ENCODE results near the gene CST2. TPM values are rescaled to one million over a fixed set of nuclear protein-coding genes. Genes with fewer than 3 reads are reported as not detected.

Gene CST2
- polyA plus RNA-seq, 1 donor (not counting 4 experiments of a cell fraction or from before 2014, with no cell fraction given), result not detected

- H3K4me1 ChIP-seq (ENCODE audit: control insufficient read depth, extremely low read depth, insufficient read depth, low read length), result no peaks in the 10 kb centered on the region
- H3K9me1 ChIP-seq (ENCODE audit: control insufficient read depth, extremely low read depth, insufficient read depth, low read length), result no peaks in the 10 kb centered on the region
- TF ChIP-seq CTCF (optimal IDR thresholded peaks at IDR 0.05 in 1 of 3, IDR thresholded peaks at IDR 0.05 in 1 of 3, conservative IDR thresholded peaks at IDR 0.05 in 1 of 3; ENCODE audit: extremely low read depth in 1 of 3, insufficient read depth in 2 of 3, low read length in 3 of 3), result no peak
- TF ChIP-seq EZH2 (IDR thresholded peaks at IDR 0.05; ENCODE audit: low read length), result no peak
- no peak for DNase-seq (ENCODE audit: low read depth, low spot score)
- no peak overlapping the region for H2AFZ ChIP-seq (ENCODE audit: control insufficient read depth, low read length)
- H3K27me3 ChIP-seq (ENCODE audit: control insufficient read depth, extremely low read depth, insufficient read depth, low read length), result no peaks in the 10 kb centered on the region
- H3K27ac ChIP-seq (ENCODE audit: control insufficient read depth, insufficient read depth, low read length), result no peak overlapping the region
- H3K4me3 ChIP-seq (ENCODE audit: control insufficient read depth in 2 of 3, extremely low read depth in 1 of 3, insufficient read depth in 2 of 3, low read depth in 1 of 3, low read length in 3 of 3), result no peak overlapping the region
- FAIRE-seq, result no peak
- no peaks in the 10 kb centered on the region for H3K36me3 ChIP-seq (ENCODE audit: control insufficient read depth in 2 of 2, extremely low read depth in 1 of 2, insufficient read depth in 2 of 2, low read length in 2 of 2)
- dilution Hi-C loops (cut with MboI; ENCODE audit: extremely low pct_ligation_motif_present, low sequenced_read_pairs), result no loop called here
- H3K9ac ChIP-seq (ENCODE audit: control insufficient read depth, extremely low read depth, insufficient read depth, low read length), result no peak overlapping the region
- H3K9me3 ChIP-seq (ENCODE audit: control insufficient read depth, low read depth, low read length), result no peaks in the 10 kb centered on the region
- no peaks in the 10 kb centered on the region for H3K79me2 ChIP-seq (ENCODE audit: control insufficient read depth, insufficient read depth, low read length)
- no peaks in the 10 kb centered on the region for H4K20me1 ChIP-seq (ENCODE audit: control insufficient read depth, extremely low read depth, insufficient read depth, low read length)
- no peak overlapping the region for H3K4me2 ChIP-seq (ENCODE audit: control insufficient read depth, extremely low read depth, insufficient read depth, low read depth, low read length)
These were observed 43.0 kb upstream of the CST2 start for GRCh38 chr20:23869520-23869919.

GRCh38 chr20:23868321-23868720 lies 41.8 kb upstream of the CST2 start:
- no peaks in the 10 kb centered on the region for H3K36me3 ChIP-seq (ENCODE audit: control insufficient read depth in 2 of 2, extremely low read depth in 1 of 2, insufficient read depth in 2 of 2, low read length in 2 of 2)
- FAIRE-seq (no peak), DNase-seq (ENCODE audit: low read depth, low spot score) (no peak)
- no peak overlapping the region for H3K27ac ChIP-seq (ENCODE audit: control insufficient read depth, insufficient read depth, low read length)
- no peak overlapping the region for H3K4me2 ChIP-seq (ENCODE audit: control insufficient read depth, extremely low read depth, insufficient read depth, low read depth, low read length)
- no peaks in the 10 kb centered on the region for H4K20me1 ChIP-seq (ENCODE audit: control insufficient read depth, extremely low read depth, insufficient read depth, low read length)
- no peaks in the 10 kb centered on the region for H3K9me3 ChIP-seq (ENCODE audit: control insufficient read depth, low read depth, low read length)
- no peaks in the 10 kb centered on the region for H3K9me1 ChIP-seq (ENCODE audit: control insufficient read depth, extremely low read depth, insufficient read depth, low read length)
- no peak overlapping the region for H2AFZ ChIP-seq (ENCODE audit: control insufficient read depth, low read length)
- no peaks in the 10 kb centered on the region for H3K4me1 ChIP-seq (ENCODE audit: control insufficient read depth, extremely low read depth, insufficient read depth, low read length)
- no peaks in the 10 kb centered on the region for H3K27me3 ChIP-seq (ENCODE audit: control insufficient read depth, extremely low read depth, insufficient read depth, low read length)
- dilution Hi-C loops (cut with MboI; ENCODE audit: extremely low pct_ligation_motif_present, low sequenced_read_pairs), result no loop called here
- H3K9ac ChIP-seq (ENCODE audit: control insufficient read depth, extremely low read depth, insufficient read depth, low read length), result no peak overlapping the region
- no peak for TF ChIP-seq CTCF (optimal IDR thresholded peaks at IDR 0.05 in 1 of 3, IDR thresholded peaks at IDR 0.05 in 1 of 3, conservative IDR thresholded peaks at IDR 0.05 in 1 of 3; ENCODE audit: extremely low read depth in 1 of 3, insufficient read depth in 2 of 3, low read length in 3 of 3)
- no peak for TF ChIP-seq EZH2 (IDR thresholded peaks at IDR 0.05; ENCODE audit: low read length)
- no peaks in the 10 kb centered on the region for H3K79me2 ChIP-seq (ENCODE audit: control insufficient read depth, insufficient read depth, low read length)
- H3K4me3 ChIP-seq (ENCODE audit: control insufficient read depth in 2 of 3, extremely low read depth in 1 of 3, insufficient read depth in 2 of 3, low read depth in 1 of 3, low read length in 3 of 3), result no peak overlapping the region

Data from keratinocyte (primary cell).